DOHH2 (cell line): ENCODE data around the gene MYT1.
A peak's percentile ranks its signal among the peaks of the same experiment; 100 is the strongest.

ENCODE experiments used
- H3F3A ChIP-seq: fragments of 200-600 bp; sonication (generic), shearing (Covaris generic); 2 replicates; pipeline ENCODE4 v1.6.0; 2016; ENCODE audit warnings: antibody characterized with exemption, mild to moderate bottlenecking; ENCODE audit not compliant: control insufficient read depth, insufficient read depth
- H3K27ac ChIP-seq: fragments of 200-600 bp; sonication (generic); 2 replicates; pipeline ENCODE4 v1.5.1; 2014; ENCODE audit warnings: low read depth, mild to moderate bottlenecking, low read length, moderate library complexity
- H3K27me3 ChIP-seq: fragments of 200-600 bp; sonication (generic); 2 replicates; pipeline ENCODE4 v1.6.1; 2014; ENCODE audit warnings: mild to moderate bottlenecking, low read length, mixed read lengths; ENCODE audit not compliant: control insufficient read depth
- H3K36me3 ChIP-seq: fragments of 200-600 bp; sonication (generic); 2 replicates; pipeline ENCODE4 v1.6.1; 2014; ENCODE audit warnings: mild to moderate bottlenecking, low read length, moderate library complexity, mixed read lengths; ENCODE audit not compliant: control insufficient read depth
- H3K4me1 ChIP-seq: fragments of 200-600 bp; sonication (generic); 2 replicates; pipeline ENCODE4 v1.6.1; 2014; ENCODE audit warnings: mild to moderate bottlenecking, low read length, mixed read lengths; ENCODE audit not compliant: control insufficient read depth
- H3K4me2 ChIP-seq: fragments of 200-600 bp; sonication (generic); 2 replicates; pipeline ENCODE4 v1.6.0; 2014; ENCODE audit warnings: mild to moderate bottlenecking, low read length, moderate library complexity
- H3K4me3 ChIP-seq: fragments of 200-600 bp; sonication (generic); 2 replicates; pipeline ENCODE4 v1.5.1; 2014; ENCODE audit warnings: mild to moderate bottlenecking, low read length, mixed read lengths
- H3K79me2 ChIP-seq: fragments of 200-600 bp; sonication (generic); 2 replicates; pipeline ENCODE4 v1.6.1; 2014; ENCODE audit warnings: mild to moderate bottlenecking, low read length, mixed read lengths; ENCODE audit not compliant: control insufficient read depth
- H3K9me2 ChIP-seq: fragments of 200-600 bp; sonication (generic); replicated peaks from 2 replicates; pipeline ENCODE4 v1.6.1; 2014; ENCODE audit warnings: mild to moderate bottlenecking, low read length, mixed read lengths; ENCODE audit not compliant: control insufficient read depth
- H3K9me3 ChIP-seq: fragments of 200-600 bp; sonication (generic); 2 replicates; pipeline ENCODE4 v1.6.1; 2014; ENCODE audit warnings: antibody characterized with exemption, low read length, mixed read lengths; ENCODE audit not compliant: control insufficient read depth, insufficient read depth
- H4K20me1 ChIP-seq: fragments of 200-600 bp; sonication (generic); 2 replicates; pipeline ENCODE4 v1.6.0; 2014; ENCODE audit warnings: low read depth, mild to moderate bottlenecking, antibody characterized with exemption, low read length, moderate library complexity; ENCODE audit not compliant: control insufficient read depth, insufficient read depth
- CTCF ChIP-seq: fragments of 200-600 bp; sonication (generic); IDR thresholded peaks from one replicate; pipeline ENCODE4 v1.5.1; 2014; ENCODE audit warnings: antibody characterized with exemption, mild to moderate bottlenecking, low read depth, low read length; ENCODE audit not compliant: poor library complexity, severe bottlenecking
- EZH2phosphoT487 ChIP-seq: fragments of 200-600 bp; sonication (generic); IDR thresholded peaks from 2 replicates; pipeline ENCODE4 v1.6.1; 2017; ENCODE audit warnings: borderline replicate concordance, mild to moderate bottlenecking, antibody characterized with exemption, low read length, moderate library complexity, mixed read lengths

MYT1 gene

GRCh38 chr20:64256282-64256935 is 92.2 kb downstream of the MYT1 start:
- H3K4me1 ChIP-seq: peaks cover 20% of the 10 kb centered on the region
- peaks cover 4% of the 10 kb centered on the region; the same call in 1 of the 2 replicates for H3K27me3 ChIP-seq
- H3F3A ChIP-seq: no peaks in the 10 kb centered on the region
- H3K9me2 ChIP-seq: no peaks in the 10 kb centered on the region
- H3K79me2 ChIP-seq: peaks cover 54% of the 10 kb centered on the region
- peak overlapping the region; percentile 98 for H3K4me3 ChIP-seq
- H3K36me3 ChIP-seq: peaks cover 15% of the 10 kb centered on the region
- H4K20me1 ChIP-seq: no peaks in the 10 kb centered on the region
- H3K4me2 ChIP-seq: peak overlapping the region; percentile 97
- no peaks in the 10 kb centered on the region for H3K9me3 ChIP-seq
- TF ChIP-seq CTCF (no peak), EZH2phosphoT487 (no peak)
- peak overlapping the region; percentile 57 for H3K27ac ChIP-seq

- H3K27me3 ChIP-seq: no peaks in the 10 kb centered on the region
- H3K27ac ChIP-seq: no peak overlapping the region
- peak overlapping the region; percentile 98 for H3K4me3 ChIP-seq
- H3K79me2 ChIP-seq: peaks cover 54% of the 10 kb centered on the region
- no peaks in the 10 kb centered on the region for H3K9me2 ChIP-seq
- H4K20me1 ChIP-seq: no peaks in the 10 kb centered on the region
- peak overlapping the region; percentile 97 for H3K4me2 ChIP-seq
- no peaks in the 10 kb centered on the region for H3F3A ChIP-seq
- peaks cover 17% of the 10 kb centered on the region for H3K36me3 ChIP-seq
- peaks cover 20% of the 10 kb centered on the region for H3K4me1 ChIP-seq
- TF ChIP-seq CTCF (no peak), EZH2phosphoT487 (no peak)
- no peaks in the 10 kb centered on the region for H3K9me3 ChIP-seq
Measured at GRCh38 chr20:64257107-64257757, 93.0 kb downstream of the MYT1 start.

GRCh38 chr20:64258071-64258823 is 94.0 kb downstream of the MYT1 start:
- Histone ChIP-seq H3K9me2 (no peaks in the 10 kb centered on the region), H3K4me2 (no peak overlapping the region), H3K27me3 (no peaks in the 10 kb centered on the region), H3K27ac (no peak overlapping the region), H3K36me3 (peaks cover 18% of the 10 kb centered on the region), H3F3A (no peaks in the 10 kb centered on the region), H4K20me1 (no peaks in the 10 kb centered on the region), H3K9me3 (no peaks in the 10 kb centered on the region), H3K4me3 (no peak overlapping the region), H3K4me1 (peaks cover 20% of the 10 kb centered on the region), H3K79me2 (peaks cover 55% of the 10 kb centered on the region)
- TF ChIP-seq CTCF: no peak
- no peak for TF ChIP-seq EZH2phosphoT487
